Calu3 (cell line): Measurements from ENCODE around the gene STAB1. TPM values are rescaled to one million over a fixed set of nuclear protein-coding genes. Genes with fewer than 3 reads are reported as not detected.

Experiments used
- BruUV-seq: library from RNA; stranded (reverse); fragments of 400-500 nt; replicated peaks from 2 replicates; lab custom pipeline; 2021; lab: Mats Ljungman, UMichigan
- CTCF ChIA-PET: fragments of 300-600 bp; sonication (Branson Sonifier 250); formaldehyde crosslinking; loops from one replicate; lab custom pipeline; 2022; ENCODE audit warnings: antibody characterized with exemption; lab: Charles Lee
- DNase-seq: peaks from one replicate; pipeline ENCODE4 v3.0.0; 2022
- H3K27ac Mint-ChIP-seq: one replicate; pipeline ENCODE4 v1.8.0; 2022; ENCODE audit warnings: mixed read lengths; ENCODE audit not compliant: unreplicated experiment
- H3K27me3 Mint-ChIP-seq: one replicate; pipeline ENCODE4 v1.8.0; 2022; ENCODE audit warnings: mixed read lengths; ENCODE audit not compliant: unreplicated experiment
- H3K36me3 Mint-ChIP-seq: one replicate; pipeline ENCODE4 v1.8.0; 2022; ENCODE audit warnings: mild to moderate bottlenecking, moderate library complexity, mixed read lengths; ENCODE audit not compliant: insufficient read depth, unreplicated experiment
- H3K4me1 Mint-ChIP-seq: one replicate; pipeline ENCODE4 v1.8.0; 2022; ENCODE audit warnings: mild to moderate bottlenecking, low read depth, mixed read lengths; ENCODE audit not compliant: unreplicated experiment
- H3K4me3 Mint-ChIP-seq: one replicate; pipeline ENCODE4 v1.8.0; 2022; ENCODE audit warnings: mild to moderate bottlenecking, low read depth, moderate library complexity, mixed read lengths; ENCODE audit not compliant: unreplicated experiment
- H3K9me3 Mint-ChIP-seq: one replicate; pipeline ENCODE4 v1.8.0; 2022; ENCODE audit warnings: low read depth, mixed read lengths; ENCODE audit not compliant: unreplicated experiment
- CTCF ChIP-seq: fragments of 200-600 bp; IDR thresholded peaks from one replicate; pipeline ENCODE4 v1.8.0; 2022; ENCODE audit warnings: antibody characterized with exemption; ENCODE audit not compliant: unreplicated experiment
- intact Hi-C: fragments of 100-400 bp; cut with micrococcal nuclease; formaldehyde crosslinking; loops from one replicate; pipeline ENCODE4 v1.10.0; 2022; ENCODE audit not compliant: unreplicated experiment
- total RNA-seq: library from RNA; stranded (reverse); gene quantifications from 2 replicates; pipeline ENCODE4 v1.2.3, GENCODE V29; 2022

STAB1 gene
- total RNA-seq, 1 experiment from 2014 or later: 0.26 TPM

- H3K27me3 Mint-ChIP-seq: peaks cover 11% of the 10 kb centered on the region
- H3K36me3 Mint-ChIP-seq: no peaks in the 10 kb centered on the region
- intact Hi-C loops: no loop called here
- DNase-seq: no peak
- CTCF ChIA-PET: no interaction called here
- peaks cover 2% of the 10 kb centered on the region for H3K4me1 Mint-ChIP-seq
- H3K27ac Mint-ChIP-seq: no peak overlapping the region
- H3K9me3 Mint-ChIP-seq: no peaks in the 10 kb centered on the region
- no peak for TF ChIP-seq CTCF
- no peak overlapping the region for H3K4me3 Mint-ChIP-seq
- BruUV-seq: no TSS peak
Observed at GRCh38 chr3:52502001-52502400, 6.9 kb downstream of the STAB1 start.

DNA sequence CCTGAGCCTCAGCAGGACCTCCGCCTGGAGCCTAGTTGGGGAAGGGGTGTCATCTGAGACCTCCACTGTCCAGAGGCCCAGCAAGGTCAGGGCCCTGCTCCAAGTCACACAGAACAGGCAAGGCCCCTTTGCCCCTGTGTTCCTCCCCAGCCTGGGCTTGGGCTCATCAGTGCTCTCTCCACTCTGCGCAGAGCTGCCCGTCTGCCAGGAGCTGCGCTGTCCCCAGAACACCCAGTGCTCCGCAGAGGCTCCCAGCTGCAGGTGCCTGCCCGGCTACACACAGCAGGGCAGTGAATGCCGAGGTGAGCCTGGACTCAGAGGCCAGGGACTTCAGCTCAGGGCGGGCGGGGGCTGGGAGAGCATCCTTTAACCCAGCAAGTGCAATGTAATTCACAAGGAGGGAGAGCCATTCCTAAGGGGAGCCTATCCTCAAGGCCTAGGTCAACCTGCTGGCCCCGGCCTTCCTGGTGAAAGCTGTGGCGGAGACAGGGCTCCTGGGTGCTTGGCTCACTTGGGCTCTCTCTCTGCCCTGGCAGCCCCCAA is 7.7 kb downstream of the STAB1 start:
- no peak for DNase-seq
- Mint-ChIP-seq H3K9me3 (no peaks in the 10 kb centered on the region), H3K36me3 (peaks cover 6% of the 10 kb centered on the region), H3K27ac (no peak overlapping the region), H3K4me3 (no peak overlapping the region), H3K4me1 (peaks cover 10% of the 10 kb centered on the region), H3K27me3 (peaks cover 11% of the 10 kb centered on the region)
- CTCF ChIA-PET: no interaction called here
- BruUV-seq: no TSS peak
- intact Hi-C loops: no loop called here
- no peak for TF ChIP-seq CTCF

DNA sequence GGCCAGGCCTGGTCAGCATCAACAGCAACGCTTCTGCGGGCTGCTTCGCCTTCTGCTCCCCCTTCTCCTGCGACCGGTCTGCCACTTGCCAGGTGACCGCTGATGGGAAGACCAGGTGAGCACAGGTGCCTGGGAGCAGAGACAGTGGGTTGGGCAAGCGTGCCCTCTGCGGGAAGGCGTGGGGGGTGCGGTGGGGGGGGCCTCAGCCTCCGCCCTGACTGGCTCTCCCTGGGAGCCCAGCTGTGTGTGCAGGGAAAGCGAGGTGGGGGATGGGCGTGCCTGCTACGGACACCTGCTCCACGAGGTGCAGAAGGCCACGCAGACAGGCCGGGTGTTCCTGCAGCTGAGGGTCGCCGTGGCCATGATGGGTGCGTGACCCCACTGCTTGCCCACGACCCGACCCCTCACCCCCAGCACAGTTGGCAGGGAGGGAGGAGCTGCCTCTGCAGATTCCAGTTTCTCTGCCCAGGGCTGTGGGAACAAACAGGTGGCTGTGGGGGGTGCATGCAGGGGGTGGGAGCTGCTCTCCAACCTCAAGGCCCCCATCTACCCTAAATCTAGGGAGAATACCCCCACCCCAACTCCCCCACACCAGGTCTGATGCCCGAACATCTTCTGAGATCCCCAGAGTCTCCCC is 8.8 kb downstream of the STAB1 start:
- no TSS peak for BruUV-seq
- no peak for DNase-seq
- Mint-ChIP-seq H3K27ac (no peak overlapping the region), H3K4me1 (peaks cover 10% of the 10 kb centered on the region), H3K9me3 (no peaks in the 10 kb centered on the region), H3K27me3 (peaks cover 11% of the 10 kb centered on the region), H3K4me3 (no peak overlapping the region), H3K36me3 (peaks cover 6% of the 10 kb centered on the region)
- CTCF ChIA-PET: no interaction called here
- intact Hi-C loops: no loop called here
- no peak for TF ChIP-seq CTCF

GRCh38 chr3:52504977-52505376 is 9.8 kb downstream of the STAB1 start:
- no peak for TF ChIP-seq CTCF
- CTCF ChIA-PET: no interaction called here
- Mint-ChIP-seq H3K4me3 (no peak overlapping the region), H3K4me1 (peaks cover 20% of the 10 kb centered on the region), H3K9me3 (no peaks in the 10 kb centered on the region), H3K27me3 (peaks cover 7% of the 10 kb centered on the region), H3K36me3 (peaks cover 6% of the 10 kb centered on the region), H3K27ac (no peak overlapping the region)
- no peak for DNase-seq
- intact Hi-C loops: no loop called here
- no TSS peak for BruUV-seq
